ENCODE measurements around the gene GARNL3. TPM values are rescaled to one million over a fixed set of nuclear protein-coding genes. Genes with fewer than 3 reads are reported as not detected.
A peak's percentile ranks its signal among the peaks of the same experiment; 100 is the strongest.

Gene GARNL3
- total RNA-seq, 1 experiment from 2014 or later = 6.1 TPM

GRCh38 chr9:127248241-127248640 is 16.3 kb upstream of the GARNL3 start:
- intact Hi-C loops (cut with micrococcal nuclease) = no loop called here
- TF ChIP-seq CTCF (IDR thresholded peaks at IDR 0.05; ENCODE audit: unreplicated experiment) = no peak
- H3K27me3 Mint-ChIP-seq (ENCODE audit: insufficient read depth, unreplicated experiment) = no peaks in the 10 kb centered on the region
- H3K27ac Mint-ChIP-seq (ENCODE audit: low read depth, unreplicated experiment) = no peak overlapping the region
- H3K4me1 Mint-ChIP-seq (ENCODE audit: insufficient read depth, unreplicated experiment) = peaks cover 4% of the 10 kb centered on the region
- H3K36me3 Mint-ChIP-seq (ENCODE audit: insufficient read depth, unreplicated experiment) = no peaks in the 10 kb centered on the region
- no peaks in the 10 kb centered on the region for H3K9me3 Mint-ChIP-seq (ENCODE audit: unreplicated experiment)
- BruUV-seq (replicated peaks) = no TSS peak
- no peak overlapping the region for H3K4me3 Mint-ChIP-seq (ENCODE audit: unreplicated experiment)
- POLR2A ChIA-PET = interaction anchor here (0.6 to 0.8 kb wide), 2 partner anchors 148 to 289 kb away, joined by 3 to 5 read pairs; partner anchors contain the start of gene SLC2A8
- CTCF ChIA-PET = interaction anchor here (0.6 to 0.7 kb wide), 2 partner anchors 25 to 67 kb away, joined by 3 to 5 read pairs; no protein-coding TSS in a partner anchor
- no peak for DNase-seq (ENCODE audit: unreplicated experiment)

- CTCF ChIA-PET = interaction anchor here (0.8 kb wide), 1 partner anchor 34 kb away, joined by 3 read pairs; no protein-coding TSS in a partner anchor
- POLR2A ChIA-PET = interaction anchor here (1.9 kb wide), 1 partner anchor 174 kb away, joined by 4 read pairs; the partner anchor contains the start of gene ZNF79
- Mint-ChIP-seq H3K27me3 (ENCODE audit: insufficient read depth, unreplicated experiment) (no peaks in the 10 kb centered on the region), H3K27ac (ENCODE audit: low read depth, unreplicated experiment) (peak overlapping the region; percentile 74), H3K4me3 (ENCODE audit: unreplicated experiment) (no peak overlapping the region), H3K4me1 (ENCODE audit: insufficient read depth, unreplicated experiment) (no peaks in the 10 kb centered on the region), H3K36me3 (ENCODE audit: insufficient read depth, unreplicated experiment) (no peaks in the 10 kb centered on the region), H3K9me3 (ENCODE audit: unreplicated experiment) (no peaks in the 10 kb centered on the region)
- intact Hi-C loops (cut with micrococcal nuclease) = no loop called here
- BruUV-seq (replicated peaks) = no TSS peak
- no peak for DNase-seq (ENCODE audit: unreplicated experiment)
- no peak for TF ChIP-seq CTCF (IDR thresholded peaks at IDR 0.05; ENCODE audit: unreplicated experiment)
Measured at GRCh38 chr9:127249877-127250276, 14.7 kb upstream of the GARNL3 start.

GRCh38 chr9:127250896-127251391 is 13.6 kb upstream of the GARNL3 start:
- no peak overlapping the region for H3K4me3 Mint-ChIP-seq (ENCODE audit: unreplicated experiment)
- ChIA-PET POLR2A (interaction anchor here (1.9 kb wide), 1 partner anchor 173 kb away, joined by 4 read pairs; the partner anchor contains the start of gene ZNF79), CTCF (no interaction called here)
- H3K36me3 Mint-ChIP-seq (ENCODE audit: insufficient read depth, unreplicated experiment) = no peaks in the 10 kb centered on the region
- BruUV-seq (replicated peaks) = no TSS peak
- no peak for TF ChIP-seq CTCF (IDR thresholded peaks at IDR 0.05; ENCODE audit: unreplicated experiment)
- intact Hi-C loops (cut with micrococcal nuclease) = no loop called here
- H3K9me3 Mint-ChIP-seq (ENCODE audit: unreplicated experiment) = no peaks in the 10 kb centered on the region
- no peak overlapping the region for H3K27ac Mint-ChIP-seq (ENCODE audit: low read depth, unreplicated experiment)
- DNase-seq (ENCODE audit: unreplicated experiment) = no peak
- no peaks in the 10 kb centered on the region for H3K27me3 Mint-ChIP-seq (ENCODE audit: insufficient read depth, unreplicated experiment)
- H3K4me1 Mint-ChIP-seq (ENCODE audit: insufficient read depth, unreplicated experiment) = no peaks in the 10 kb centered on the region

- CTCF ChIA-PET = interaction anchor here (0.6 kb wide), 1 partner anchor 146 kb away, joined by 6 read pairs; no protein-coding TSS in a partner anchor
- no peak for TF ChIP-seq CTCF (IDR thresholded peaks at IDR 0.05; ENCODE audit: unreplicated experiment)
- no TSS peak for BruUV-seq (replicated peaks)
- intact Hi-C loops (cut with micrococcal nuclease) = no loop called here
- DNase-seq (ENCODE audit: unreplicated experiment) = peak; percentile 33
- no peaks in the 10 kb centered on the region for H3K36me3 Mint-ChIP-seq (ENCODE audit: insufficient read depth, unreplicated experiment)
- H3K9me3 Mint-ChIP-seq (ENCODE audit: unreplicated experiment) = no peaks in the 10 kb centered on the region
- H3K4me3 Mint-ChIP-seq (ENCODE audit: unreplicated experiment) = no peak overlapping the region
- no peaks in the 10 kb centered on the region for H3K4me1 Mint-ChIP-seq (ENCODE audit: insufficient read depth, unreplicated experiment)
- H3K27ac Mint-ChIP-seq (ENCODE audit: low read depth, unreplicated experiment) = no peak overlapping the region
- POLR2A ChIA-PET = interaction anchor here (1.0 kb wide), 1 partner anchor 11 kb away, joined by 4 read pairs; the partner anchor contains the start of gene GARNL3
- no peaks in the 10 kb centered on the region for H3K27me3 Mint-ChIP-seq (ENCODE audit: insufficient read depth, unreplicated experiment)
Measured at GRCh38 chr9:127252410-127253318, 11.9 kb upstream of the GARNL3 start.

All from MCF 10A (cell line).